Adrenal gland (tissue), 5 donors: Measurements from ENCODE around the gene CST9L.

Experiments used
- CTCF ChIP-seq, 6 experiments: fragments of 450-650 bp in 4 of 6; fragments of 200-600 bp in 2 of 6; sonication (generic) in 1 of 6; IDR thresholded peaks; 1 replicate in 5 of 6; 2 replicates in 1 of 6; pipeline versions ENCODE4 v1.5.1 to v1.8.0; 2016 to 2021; ENCODE audit warnings: antibody characterized with exemption in 6 of 6, mild to moderate bottlenecking in 2 of 6, moderate library complexity in 1 of 6
- POLR2A ChIP-seq, 2 donors: fragments of 450-650 bp; IDR thresholded peaks; one replicate each; pipeline ENCODE4 v1.6.1; 2017; ENCODE audit warnings: antibody characterized with exemption in 2 of 2, mild to moderate bottlenecking in 2 of 2, moderate library complexity in 1 of 2
- donor health status: DM: no; HTN: no; CAD: no.

DNA sequence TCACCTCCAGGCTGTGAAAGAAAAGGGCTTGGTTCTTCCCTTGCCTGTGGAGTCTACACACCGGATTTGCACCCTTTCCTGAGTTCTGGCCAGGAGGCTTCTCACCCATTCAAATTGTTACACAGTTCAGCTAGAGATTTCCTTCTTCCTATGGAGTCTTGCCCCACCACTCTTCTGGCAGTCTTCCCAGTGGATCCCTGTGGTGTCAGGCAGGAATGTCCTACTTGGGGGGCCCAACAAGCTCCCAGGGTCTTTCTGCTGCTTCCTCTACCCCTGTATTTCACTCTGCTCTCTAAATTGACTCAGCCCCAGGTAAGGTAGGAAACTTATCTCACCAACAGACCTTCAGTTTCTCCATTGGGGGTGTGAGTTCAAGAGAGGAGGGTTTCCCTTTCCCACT lies 14.0 kb upstream of the CST9L start:
- TF ChIP-seq POLR2A (IDR thresholded peaks at IDR 0.05) (no peak), CTCF (IDR thresholded peaks at IDR 0.05) (no peak)
